ENCODE measurements around the gene GIT1. TPM values are rescaled to one million over a fixed set of nuclear protein-coding genes. Genes with fewer than 3 reads are reported as not detected.

The GIT1 gene
- total RNA-seq, 1 donor from 2014 or later = 54.9 TPM

DNA sequence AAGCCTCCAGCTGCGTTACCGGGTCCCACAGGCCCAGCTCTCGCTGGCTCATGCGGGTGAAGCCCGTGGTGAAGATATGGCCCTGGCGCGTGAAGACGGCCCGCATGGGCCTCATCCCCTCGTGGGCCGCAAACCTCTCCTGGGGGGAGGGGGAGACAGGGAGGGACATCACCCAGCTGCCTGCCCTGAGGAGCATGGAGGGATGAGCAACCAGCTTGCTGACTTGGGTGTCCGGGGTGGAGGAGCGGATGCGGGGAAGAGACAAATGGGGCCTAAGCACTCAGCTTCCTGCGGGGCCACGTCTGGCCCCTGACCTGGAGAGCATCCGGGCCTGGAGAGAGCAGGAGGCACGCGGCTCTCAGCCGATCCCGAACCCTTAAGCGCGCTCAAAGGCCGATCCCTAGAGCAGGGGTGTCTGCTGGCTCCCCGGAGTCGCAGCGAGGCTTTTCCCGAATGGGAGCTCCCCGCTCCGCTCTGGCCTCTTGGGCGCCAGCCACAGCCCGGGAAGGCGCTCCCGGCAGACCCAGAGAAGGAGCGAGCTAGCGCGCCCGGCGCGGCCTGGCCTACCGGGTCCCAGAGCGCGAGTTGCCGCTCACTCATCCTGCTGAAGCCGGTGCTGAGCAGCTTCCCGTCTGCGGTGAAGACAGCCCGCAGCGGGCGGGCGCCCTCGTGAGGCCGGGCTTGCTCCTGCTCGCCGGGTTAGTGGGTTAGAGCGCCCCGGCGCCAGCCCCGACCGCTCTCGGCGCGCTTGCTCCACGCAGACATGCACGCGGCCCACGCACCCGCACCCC, 28.2 kb upstream of the GIT1 start:
- DNase-seq (ENCODE audit: low spot score, unreplicated experiment) = no peak
- Mint-ChIP-seq H3K36me3 (ENCODE audit: insufficient read depth) (no peaks in the 10 kb centered on the region), H3K4me3 (ENCODE audit: low read depth) (no peak overlapping the region), H3K27ac (no peak overlapping the region), H3K4me1 (ENCODE audit: low read depth) (peaks cover 5% of the 10 kb centered on the region), H3K27me3 (peaks cover 83% of the 10 kb centered on the region), H3K9me3 (ENCODE audit: low read depth) (no peaks in the 10 kb centered on the region)
- TF ChIP-seq, protein P1, sequence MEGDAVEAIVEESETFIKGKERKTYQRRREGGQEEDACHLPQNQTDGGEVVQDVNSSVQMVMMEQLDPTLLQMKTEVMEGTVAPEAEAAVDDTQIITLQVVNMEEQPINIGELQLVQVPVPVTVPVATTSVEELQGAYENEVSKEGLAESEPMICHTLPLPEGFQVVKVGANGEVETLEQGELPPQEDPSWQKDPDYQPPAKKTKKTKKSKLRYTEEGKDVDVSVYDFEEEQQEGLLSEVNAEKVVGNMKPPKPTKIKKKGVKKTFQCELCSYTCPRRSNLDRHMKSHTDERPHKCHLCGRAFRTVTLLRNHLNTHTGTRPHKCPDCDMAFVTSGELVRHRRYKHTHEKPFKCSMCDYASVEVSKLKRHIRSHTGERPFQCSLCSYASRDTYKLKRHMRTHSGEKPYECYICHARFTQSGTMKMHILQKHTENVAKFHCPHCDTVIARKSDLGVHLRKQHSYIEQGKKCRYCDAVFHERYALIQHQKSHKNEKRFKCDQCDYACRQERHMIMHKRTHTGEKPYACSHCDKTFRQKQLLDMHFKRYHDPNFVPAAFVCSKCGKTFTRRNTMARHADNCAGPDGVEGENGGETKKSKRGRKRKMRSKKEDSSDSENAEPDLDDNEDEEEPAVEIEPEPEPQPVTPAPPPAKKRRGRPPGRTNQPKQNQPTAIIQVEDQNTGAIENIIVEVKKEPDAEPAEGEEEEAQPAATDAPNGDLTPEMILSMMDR (IDR thresholded peaks at IDR 0.05; ENCODE audit: unreplicated experiment) = peak; percentile 60

DNA sequence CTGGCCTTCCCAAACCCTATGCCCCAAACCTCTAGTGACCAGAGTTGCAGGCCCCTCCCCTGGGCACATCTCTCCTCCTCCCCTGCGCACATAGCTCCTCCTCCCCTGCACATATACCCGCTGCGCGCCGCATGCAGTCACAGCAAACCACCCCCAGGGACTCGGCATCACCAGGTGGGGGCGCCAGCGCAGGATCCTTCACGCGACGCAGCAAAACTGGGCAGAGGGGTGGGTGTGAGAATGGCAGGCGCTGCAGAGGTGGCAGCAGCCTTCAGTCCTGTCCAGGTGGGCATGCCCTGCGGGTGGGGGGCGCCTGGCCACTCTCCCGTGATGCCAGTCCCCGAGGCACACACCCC, 27.7 kb upstream of the GIT1 start:
- peaks cover 81% of the 10 kb centered on the region for H3K27me3 Mint-ChIP-seq
- H3K4me1 Mint-ChIP-seq (ENCODE audit: low read depth) = peaks cover 5% of the 10 kb centered on the region
- no peaks in the 10 kb centered on the region for H3K36me3 Mint-ChIP-seq (ENCODE audit: insufficient read depth)
- H3K4me3 Mint-ChIP-seq (ENCODE audit: low read depth) = no peak overlapping the region
- no peaks in the 10 kb centered on the region for H3K9me3 Mint-ChIP-seq (ENCODE audit: low read depth)
- DNase-seq (ENCODE audit: low spot score, unreplicated experiment) = peak; percentile 57
- H3K27ac Mint-ChIP-seq = no peak overlapping the region
- TF ChIP-seq, protein P1 (IDR thresholded peaks at IDR 0.05; ENCODE audit: unreplicated experiment) = peak; percentile 64

DNA sequence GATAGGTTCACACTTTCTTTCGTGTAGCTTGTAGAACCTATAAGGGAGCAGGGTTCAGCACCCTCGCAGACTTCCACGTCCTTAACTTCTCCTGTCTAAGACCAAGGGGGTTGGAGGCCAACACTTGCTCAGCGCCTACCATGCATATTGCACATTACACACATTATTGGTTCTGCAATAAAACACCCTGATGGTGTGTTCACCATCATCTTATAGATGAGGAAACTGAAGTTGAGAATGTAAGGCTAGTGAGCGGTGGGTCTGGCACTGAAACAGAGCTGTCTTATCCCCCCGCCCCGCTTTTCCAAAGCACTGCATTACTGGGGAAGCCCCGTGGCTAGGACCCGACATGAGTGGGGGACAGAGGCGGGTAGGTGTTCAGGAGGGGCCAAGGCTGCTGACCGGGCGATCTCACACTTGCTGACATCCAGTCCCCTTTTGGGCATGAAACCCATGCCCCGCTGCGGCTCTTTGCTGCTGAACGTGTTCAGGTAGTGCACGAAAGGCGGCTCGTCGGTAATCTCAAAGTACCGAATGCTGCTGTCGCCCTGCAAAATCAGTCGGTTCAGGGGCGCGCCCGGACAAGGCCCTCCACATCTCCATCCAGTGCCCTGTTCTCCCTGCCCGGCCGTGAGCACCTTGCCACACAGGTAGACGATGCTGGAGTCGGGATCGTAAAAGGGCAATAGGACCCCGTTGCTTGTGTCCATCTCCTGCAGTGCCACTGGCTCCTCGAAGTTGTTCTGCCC, 27.0 kb upstream of the GIT1 start:
- peaks cover 74% of the 10 kb centered on the region for H3K27me3 Mint-ChIP-seq

DNA sequence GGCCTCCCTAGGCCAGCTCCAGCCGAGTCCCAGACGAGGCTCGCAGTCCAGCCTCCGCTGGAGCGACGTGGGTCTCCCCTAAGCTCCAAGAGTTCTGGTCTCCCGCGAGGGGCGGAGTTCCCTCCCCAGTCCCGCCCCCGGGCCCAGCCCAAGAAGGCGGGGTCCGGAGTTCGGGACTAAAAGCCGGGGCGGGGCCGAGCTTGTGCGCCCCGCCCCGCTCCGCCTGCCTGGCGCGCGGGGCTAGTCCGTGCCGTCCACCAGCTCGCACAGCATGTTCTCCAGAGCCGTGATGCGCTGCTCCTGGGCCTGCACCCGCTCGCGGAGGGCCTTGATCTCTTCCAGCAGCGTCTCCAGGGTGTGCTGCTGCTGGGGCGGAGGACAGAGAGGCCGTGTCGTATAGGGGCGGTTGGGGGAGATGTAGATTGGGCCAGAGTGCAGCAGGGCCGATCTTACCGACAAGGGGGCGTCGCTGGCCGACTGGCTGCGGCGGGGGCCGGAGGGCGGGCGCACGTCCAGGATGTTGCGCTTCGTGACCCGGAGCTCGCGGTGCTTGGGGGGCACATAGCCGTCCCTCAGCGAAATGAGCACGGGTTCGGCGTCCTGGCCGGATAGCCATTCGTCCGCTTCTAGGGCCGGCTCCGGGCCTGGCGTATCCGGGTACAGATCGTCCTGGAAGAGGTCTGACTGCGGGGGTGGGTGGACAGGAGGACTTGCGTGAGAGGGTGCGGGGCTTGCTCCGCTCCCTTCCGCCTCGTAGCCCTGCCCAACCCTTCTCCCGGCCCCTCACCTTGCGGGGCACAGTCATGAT, 26.2 kb upstream of the GIT1 start:
- Mint-ChIP-seq H3K4me3 (ENCODE audit: low read depth) (peak overlapping the region; percentile 65), H3K27ac (peak overlapping the region; percentile 41), H3K27me3 (peaks cover 70% of the 10 kb centered on the region), H3K4me1 (ENCODE audit: low read depth) (peaks cover 5% of the 10 kb centered on the region), H3K36me3 (ENCODE audit: insufficient read depth) (no peaks in the 10 kb centered on the region), H3K9me3 (ENCODE audit: low read depth) (no peaks in the 10 kb centered on the region)
- no peak for DNase-seq (ENCODE audit: low spot score, unreplicated experiment)
- TF ChIP-seq, protein P1 (IDR thresholded peaks at IDR 0.05; ENCODE audit: unreplicated experiment) = no peak

More for the DNA sequence above, 27.0 kb upstream of the GIT1 start:
- Mint-ChIP-seq H3K4me3 (ENCODE audit: low read depth) (no peak overlapping the region), H3K27ac (no peak overlapping the region), H3K36me3 (ENCODE audit: insufficient read depth) (no peaks in the 10 kb centered on the region), H3K4me1 (ENCODE audit: low read depth) (peaks cover 5% of the 10 kb centered on the region), H3K9me3 (ENCODE audit: low read depth) (no peaks in the 10 kb centered on the region)
- TF ChIP-seq, protein P1 (IDR thresholded peaks at IDR 0.05; ENCODE audit: unreplicated experiment) = no peak
- DNase-seq (ENCODE audit: low spot score, unreplicated experiment) = no peak

DNA sequence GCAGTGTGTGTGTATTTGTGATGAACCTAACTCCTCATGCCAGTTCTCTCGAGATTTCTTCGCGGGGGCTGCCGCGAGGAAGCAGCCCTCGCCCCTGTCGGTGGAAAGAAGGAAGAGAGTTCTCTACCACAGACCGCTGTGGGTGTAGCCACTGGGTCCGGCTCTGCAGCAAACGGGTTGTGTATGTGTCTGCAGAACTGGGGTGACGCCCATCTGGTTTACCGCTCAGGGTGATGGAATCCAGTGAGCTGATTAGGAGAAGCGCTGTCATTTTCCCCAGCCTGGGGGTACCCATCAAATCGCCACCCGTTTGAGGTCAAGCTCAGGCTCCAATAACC, 25.6 kb upstream of the GIT1 start:
- DNase-seq (ENCODE audit: low spot score, unreplicated experiment) = no peak
- H3K36me3 Mint-ChIP-seq (ENCODE audit: insufficient read depth) = no peaks in the 10 kb centered on the region
- H3K27ac Mint-ChIP-seq = no peak overlapping the region
- H3K4me3 Mint-ChIP-seq (ENCODE audit: low read depth) = peak overlapping the region; percentile 7
- TF ChIP-seq, protein P1 (IDR thresholded peaks at IDR 0.05; ENCODE audit: unreplicated experiment) = no peak
- H3K4me1 Mint-ChIP-seq (ENCODE audit: low read depth) = peaks cover 5% of the 10 kb centered on the region
- H3K9me3 Mint-ChIP-seq (ENCODE audit: low read depth) = no peaks in the 10 kb centered on the region
- peaks cover 66% of the 10 kb centered on the region for H3K27me3 Mint-ChIP-seq

All from progenitor cell of endocrine pancreas (in vitro differentiated cells).